HepG2 (cell line): ENCODE results near the gene SOCS7. TPM values are rescaled to one million over a fixed set of nuclear protein-coding genes. Genes with fewer than 3 reads are reported as not detected.

Source experiments
- ATAC-seq: fragments of 200-7000 bp; cut with Tn5 transposase; 3 replicates; pipeline ENCODE4 v1.9.1; 2020; ENCODE audit warnings: mild to moderate bottlenecking, moderate library complexity
- BruUV-seq: library from RNA; stranded (reverse); fragments of 400-500 nt; replicated peaks from 2 replicates; lab custom pipeline; 2021; lab: Mats Ljungman, UMichigan
- CTCF ChIA-PET: fragments of 300-600 bp; formaldehyde crosslinking; extraction: SDS; loops from one replicate; lab custom pipeline; 2021; ENCODE audit warnings: low total read pairs, inconsistent platforms, low intra/inter-chr PET ratio; lab: Yijun Ruan, JAX
- POLR2A ChIA-PET: fragments of 350-600 bp; sonication (Branson Sonifier 250); formaldehyde crosslinking; loops from one replicate; lab custom pipeline; 2020; ENCODE audit warnings: antibody characterized with exemption, inconsistent platforms; lab: Yijun Ruan, JAX
- DNase-seq: peaks from one replicate; pipeline ENCODE4 v3.0.0-alpha.2; 2015; ENCODE audit warnings: low spot score
- FAIRE-seq: peaks from 3 replicates; lab custom pipeline; 2011; peaks lifted over from hg19 to GRCh38; lab: Jason Lieb, UNC
- H2AFZ ChIP-seq: one replicate; pipeline ENCODE4 v1.6.1; 2011; ENCODE audit warnings: low read length, inconsistent platforms
- H3K27ac ChIP-seq: fragments of 300-600 bp; 3 replicates; pipeline ENCODE4 v1.8.0; 2011; ENCODE audit warnings: mixed run types, mild to moderate bottlenecking, mixed read lengths, low read length, inconsistent platforms; ENCODE audit not compliant: insufficient read depth; ENCODE audit errors: extremely low read length
- H3K27me3 ChIP-seq, 2 experiments: fragments of 200-600 bp in 1 of 2; 2 replicates in 1 of 2; 3 replicates in 1 of 2; pipeline versions ENCODE4 v1.6.0 to v1.8.0; 2011; ENCODE audit warnings: low read length in 2 of 2, mild to moderate bottlenecking in 2 of 2, moderate library complexity in 2 of 2, inconsistent platforms in 1 of 2; ENCODE audit not compliant: insufficient read depth in 2 of 2, control insufficient read depth in 1 of 2
- H3K36me3 ChIP-seq, 2 experiments: fragments of 200-600 bp in 1 of 2; replicated peaks in 1 of 2; 2 replicates in 1 of 2; 3 replicates in 1 of 2; pipeline versions ENCODE4 v1.5.1 to v1.8.0; 2011; ENCODE audit warnings: low read length in 2 of 2, inconsistent platforms in 1 of 2; ENCODE audit not compliant: insufficient read depth in 2 of 2, control insufficient read depth in 1 of 2
- H3K4me1 ChIP-seq: 2 replicates; pipeline ENCODE4 v1.5.1; 2012; ENCODE audit warnings: low read length, inconsistent platforms; ENCODE audit not compliant: insufficient read depth
- H3K4me2 ChIP-seq: 2 replicates; pipeline ENCODE4 v1.6.0; 2011; ENCODE audit warnings: low read depth, low read length, inconsistent platforms
- H3K4me3 ChIP-seq, 3 experiments: fragments of 200-600 bp in 1 of 3; sonication (generic), shearing (Covaris generic) in 1 of 3; replicated peaks in 1 of 3; 2 replicates each; pipeline ENCODE4 v1.5.1; 2011 to 2016; ENCODE audit warnings: low read length in 3 of 3, inconsistent platforms in 2 of 3, low read depth in 2 of 3, mild to moderate bottlenecking in 2 of 3, control low read depth in 1 of 3, mixed read lengths in 1 of 3; ENCODE audit not compliant: insufficient read depth in 1 of 3
- H3K79me2 ChIP-seq: one replicate; pipeline ENCODE4 v1.6.1; 2011; ENCODE audit warnings: low read length, inconsistent platforms; ENCODE audit not compliant: insufficient read depth
- H3K9ac ChIP-seq: 2 replicates; pipeline ENCODE4 v1.6.0; 2011; ENCODE audit warnings: mild to moderate bottlenecking, low read depth, low read length, inconsistent platforms; ENCODE audit not compliant: insufficient read depth
- H3K9me3 ChIP-seq: 2 replicates; pipeline ENCODE4 v1.5.1; 2012; ENCODE audit warnings: mild to moderate bottlenecking, low read length
- H4K20me1 ChIP-seq: 2 replicates; pipeline ENCODE4 v1.6.0; 2011; ENCODE audit warnings: inconsistent platforms, mild to moderate bottlenecking, low read length, moderate library complexity; ENCODE audit not compliant: insufficient read depth
- ARID2 ChIP-seq: sonication (generic); formaldehyde crosslinking; IDR thresholded peaks from 2 replicates; pipeline ENCODE4 v1.8.1; 2022; ENCODE audit warnings: mild to moderate bottlenecking, missing genetic modification reagents, borderline replicate concordance
- ATAD3A ChIP-seq: sonication (generic); formaldehyde crosslinking; IDR thresholded peaks from 2 replicates; pipeline ENCODE4 v1.4.0; 2020; ENCODE audit warnings: missing genetic modification reagents
- GABPA ChIP-seq, 2 experiments: IDR thresholded peaks; 2 replicates each; pipeline ENCODE4 v1.6.1; 2011 to 2016; ENCODE audit warnings: low read depth in 2 of 2, low read length in 1 of 2, missing biosample characterization in 1 of 2, missing genetic modification characterization in 1 of 2
- KLF15 ChIP-seq: sonication (generic); formaldehyde crosslinking; IDR thresholded peaks from 2 replicates; pipeline ENCODE4 v1.8.1; 2023; ENCODE audit warnings: borderline replicate concordance, mild to moderate bottlenecking, inconsistent platforms, missing genetic modification reagents, mixed read lengths
- MYNN ChIP-seq: sonication (generic); formaldehyde crosslinking; IDR thresholded peaks from 2 replicates; pipeline ENCODE4 v1.4.0; 2020; ENCODE audit warnings: mild to moderate bottlenecking, low read depth, missing genetic modification reagents
- PHF21A ChIP-seq: sonication (generic); formaldehyde crosslinking; IDR thresholded peaks from 2 replicates; pipeline ENCODE4 v1.5.0; 2020; ENCODE audit warnings: mild to moderate bottlenecking, missing genetic modification reagents
- RCOR2 ChIP-seq: IDR thresholded peaks from 2 replicates; pipeline ENCODE4 v1.6.1; 2016; ENCODE audit warnings: missing biosample characterization, missing genetic modification reagents
- WIZ ChIP-seq: sonication (generic); formaldehyde crosslinking; IDR thresholded peaks from 2 replicates; pipeline ENCODE4 v1.5.1; 2020; ENCODE audit warnings: mild to moderate bottlenecking, missing genetic modification reagents
- ZNF143 ChIP-seq: sonication (generic); formaldehyde crosslinking; IDR thresholded peaks from 2 replicates; pipeline ENCODE4 v1.4.0; 2020; ENCODE audit warnings: missing genetic modification reagents
- ZNF468 ChIP-seq: sonication (generic); formaldehyde crosslinking; IDR thresholded peaks from 2 replicates; pipeline ENCODE4 v1.8.0; 2022; ENCODE audit warnings: mild to moderate bottlenecking, moderate library complexity, missing genetic modification reagents
- ZNF557 ChIP-seq: sonication (generic); formaldehyde crosslinking; IDR thresholded peaks from 2 replicates; pipeline ENCODE4 v1.4.0; 2020; ENCODE audit warnings: missing genetic modification reagents
- ZNF768 ChIP-seq: sonication (generic); formaldehyde crosslinking; IDR thresholded peaks from 2 replicates; pipeline ENCODE4 v1.4.0; 2020; ENCODE audit warnings: missing genetic modification reagents
- WGBS: methylation state at CpG from one replicate; pipeline ENCODE4 v1.1.6; 2017; ENCODE audit warnings: low lambda C conversion rate; 5-methylcytosine and 5-hydroxymethylcytosine counted together
- in situ Hi-C: cut with HindIII; loops from 2 replicates; pipeline ENCODE4 v1.10.0; 2017; ENCODE audit warnings: low pct_unique_long_range_greater_than_20kb; ENCODE audit not compliant: extremely low pct_ligation_motif_present
- intact Hi-C: fragments of 100-400 bp; cut with micrococcal nuclease; formaldehyde crosslinking; loops from one replicate; pipeline ENCODE4 v1.10.0; 2022; ENCODE audit not compliant: unreplicated experiment
- polyA plus RNA-seq, 8 experiments: library from polyadenylated mRNA; depleted of rRNA in 3 of 8; stranded (reverse) in 7 of 8; unstranded in 1 of 8; fragments of >200 nt; fragmentation: Illumina TruSeq in 4 of 8; extraction: Trizol in 4 of 8; gene quantifications; 2 replicates each; pipeline versions ENCODE4 v1.2.1 to v1.2.3, GENCODE V29; 2011 to 2016; ENCODE audit warnings: low read depth in 4 of 8, missing spikeins in 1 of 8, mixed read lengths in 1 of 8; ENCODE audit not compliant: insufficient read depth in 1 of 8
- total RNA-seq, 5 experiments: library from RNA; depleted of rRNA; stranded (reverse); fragments of >200 nt; fragmentation: Illumina TruSeq; extraction: Trizol; gene quantifications; 2 replicates each; pipeline ENCODE4 v1.2.3, GENCODE V29; 2016; ENCODE audit warnings: low read depth in 1 of 5
- TF ChIP-seq, protein P1 (sequence below): sonication (generic); formaldehyde crosslinking; conservative IDR thresholded peaks from 2 replicates; pipeline ENCODE4 v1.4.0; 2020; ENCODE audit warnings: missing genetic modification reagents
- TF ChIP-seq, protein P2 (sequence below): IDR thresholded peaks from 2 replicates; pipeline ENCODE4 v1.6.1; 2012; ENCODE audit warnings: low read depth, low read length, improper control_type of control experiment

The SOCS7 gene
- total and polyA plus RNA-seq, 2 of the 13 experiments (the other 11 are each of a cell fraction or from before 2014, with no cell fraction given) = 19.2 to 24.2 TPM

DNA sequence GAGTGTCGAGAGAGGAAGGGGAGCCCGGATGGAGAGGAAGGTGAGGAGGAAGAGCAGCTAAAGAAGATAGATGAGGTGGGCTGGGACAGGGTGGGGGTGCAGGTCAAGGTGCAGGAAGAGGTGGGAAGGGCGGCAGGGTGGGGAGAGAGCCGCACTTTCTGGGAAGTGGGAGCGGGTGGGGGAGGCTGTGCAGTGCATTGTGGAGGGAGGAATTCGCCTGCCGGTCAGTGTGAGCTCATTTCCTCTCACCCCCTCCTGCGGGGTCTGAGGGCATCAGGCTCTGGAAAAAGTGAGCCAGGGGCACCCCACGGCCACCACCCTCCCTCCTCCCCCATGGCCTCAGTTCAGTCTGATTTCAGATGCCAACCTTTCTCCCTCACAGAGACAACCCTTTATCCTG is 74.1 kb downstream of the SOCS7 start:
- ATAC-seq (no peak), FAIRE-seq (no peak), DNase-seq (no peak)
- in situ Hi-C loops = loop anchor here (5.0 to 10.0 kb wide), 2 partner anchors 52 to 239 kb away; no protein-coding TSS in a partner anchor
- H3K4me2 ChIP-seq = no peak overlapping the region
- no TSS peak for BruUV-seq
- no peaks in the 10 kb centered on the region for H3K36me3 ChIP-seq
- H3K9me3 ChIP-seq = no peaks in the 10 kb centered on the region
- ChIA-PET CTCF (no interaction called here), POLR2A (no interaction called here)
- WGBS = 13% methylated on average over 9 of the region's 9 CpGs
- no peak overlapping the region for H3K4me3 ChIP-seq
- intact Hi-C loops = loop anchor here (10.0 kb wide), 1 partner anchor 239 kb away; no protein-coding TSS in a partner anchor
- H3K9ac ChIP-seq = no peak overlapping the region
- no peak overlapping the region for H3K27ac ChIP-seq
- no peak overlapping the region for H2AFZ ChIP-seq
- peaks cover 20% of the 10 kb centered on the region for H3K4me1 ChIP-seq
- no peaks in the 10 kb centered on the region for H3K79me2 ChIP-seq
- H4K20me1 ChIP-seq = no peaks in the 10 kb centered on the region; the same call in 1 of the 2 replicates
- TF ChIP-seq, protein P1, sequence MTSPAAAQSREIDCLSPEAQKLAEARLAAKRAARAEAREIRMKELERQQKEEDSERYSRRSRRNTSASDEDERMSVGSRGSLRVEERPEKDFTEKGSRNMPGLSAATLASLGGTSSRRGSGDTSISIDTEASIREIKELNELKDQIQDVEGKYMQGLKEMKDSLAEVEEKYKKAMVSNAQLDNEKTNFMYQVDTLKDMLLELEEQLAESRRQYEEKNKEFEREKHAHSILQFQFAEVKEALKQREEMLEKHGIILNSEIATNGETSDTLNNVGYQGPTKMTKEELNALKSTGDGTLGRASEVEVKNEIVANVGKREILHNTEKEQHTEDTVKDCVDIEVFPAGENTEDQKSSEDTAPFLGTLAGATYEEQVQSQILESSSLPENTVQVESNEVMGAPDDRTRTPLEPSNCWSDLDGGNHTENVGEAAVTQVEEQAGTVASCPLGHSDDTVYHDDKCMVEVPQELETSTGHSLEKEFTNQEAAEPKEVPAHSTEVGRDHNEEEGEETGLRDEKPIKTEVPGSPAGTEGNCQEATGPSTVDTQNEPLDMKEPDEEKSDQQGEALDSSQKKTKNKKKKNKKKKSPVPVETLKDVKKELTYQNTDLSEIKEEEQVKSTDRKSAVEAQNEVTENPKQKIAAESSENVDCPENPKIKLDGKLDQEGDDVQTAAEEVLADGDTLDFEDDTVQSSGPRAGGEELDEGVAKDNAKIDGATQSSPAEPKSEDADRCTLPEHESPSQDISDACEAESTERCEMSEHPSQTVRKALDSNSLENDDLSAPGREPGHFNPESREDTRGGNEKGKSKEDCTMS (CRISPR knock-in tag) = no peak
- no peak for TF ChIP-seq GABPA (IDR thresholded peaks at IDR 0.05; ENCODE audit: low read depth, low read length)
- TF ChIP-seq GABPA (CRISPR knock-in tag; IDR thresholded peaks at IDR 0.05; ENCODE audit: low read depth) = no peak
- no peak for TF ChIP-seq ATAD3A (CRISPR knock-in tag)
- TF ChIP-seq RCOR2 = no peak
- no peak for TF ChIP-seq KLF15 (CRISPR knock-in tag)
- TF ChIP-seq, protein P2, sequence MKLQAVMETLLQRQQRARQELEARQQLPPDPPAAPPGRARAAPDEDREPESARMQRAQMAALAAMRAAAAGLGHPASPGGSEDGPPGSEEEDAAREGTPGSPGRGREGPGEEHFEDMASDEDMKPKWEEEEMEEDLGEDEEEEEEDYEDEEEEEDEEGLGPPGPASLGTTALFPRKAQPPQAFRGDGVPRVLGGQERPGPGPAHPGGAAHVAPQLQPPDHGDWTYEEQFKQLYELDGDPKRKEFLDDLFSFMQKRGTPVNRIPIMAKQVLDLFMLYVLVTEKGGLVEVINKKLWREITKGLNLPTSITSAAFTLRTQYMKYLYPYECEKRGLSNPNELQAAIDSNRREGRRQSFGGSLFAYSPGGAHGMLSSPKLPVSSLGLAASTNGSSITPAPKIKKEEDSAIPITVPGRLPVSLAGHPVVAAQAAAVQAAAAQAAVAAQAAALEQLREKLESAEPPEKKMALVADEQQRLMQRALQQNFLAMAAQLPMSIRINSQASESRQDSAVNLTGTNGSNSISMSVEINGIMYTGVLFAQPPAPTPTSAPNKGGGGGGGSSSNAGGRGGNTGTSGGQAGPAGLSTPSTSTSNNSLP = no peak
- no peak for TF ChIP-seq ZNF768 (CRISPR knock-in tag)
- TF ChIP-seq ZNF143 (CRISPR knock-in tag) = no peak
- TF ChIP-seq ARID2 (CRISPR knock-in tag) = no peak
- TF ChIP-seq MYNN = no peak
- no peak for TF ChIP-seq ZNF468
- TF ChIP-seq ZNF557 (CRISPR knock-in tag) = no peak
- no peak for TF ChIP-seq PHF21A (CRISPR knock-in tag)
- TF ChIP-seq WIZ (CRISPR knock-in tag) = no peak
- H3K27me3 ChIP-seq = peaks cover 14 to 82% of the 10 kb centered on the region in 2 experiments
